ENCODE measurements around the gene PGLYRP1. TPM values are rescaled to one million over a fixed set of nuclear protein-coding genes. Genes with fewer than 3 reads are reported as not detected.

Gene PGLYRP1
- total RNA-seq: not detected in 2 replicates

DNA sequence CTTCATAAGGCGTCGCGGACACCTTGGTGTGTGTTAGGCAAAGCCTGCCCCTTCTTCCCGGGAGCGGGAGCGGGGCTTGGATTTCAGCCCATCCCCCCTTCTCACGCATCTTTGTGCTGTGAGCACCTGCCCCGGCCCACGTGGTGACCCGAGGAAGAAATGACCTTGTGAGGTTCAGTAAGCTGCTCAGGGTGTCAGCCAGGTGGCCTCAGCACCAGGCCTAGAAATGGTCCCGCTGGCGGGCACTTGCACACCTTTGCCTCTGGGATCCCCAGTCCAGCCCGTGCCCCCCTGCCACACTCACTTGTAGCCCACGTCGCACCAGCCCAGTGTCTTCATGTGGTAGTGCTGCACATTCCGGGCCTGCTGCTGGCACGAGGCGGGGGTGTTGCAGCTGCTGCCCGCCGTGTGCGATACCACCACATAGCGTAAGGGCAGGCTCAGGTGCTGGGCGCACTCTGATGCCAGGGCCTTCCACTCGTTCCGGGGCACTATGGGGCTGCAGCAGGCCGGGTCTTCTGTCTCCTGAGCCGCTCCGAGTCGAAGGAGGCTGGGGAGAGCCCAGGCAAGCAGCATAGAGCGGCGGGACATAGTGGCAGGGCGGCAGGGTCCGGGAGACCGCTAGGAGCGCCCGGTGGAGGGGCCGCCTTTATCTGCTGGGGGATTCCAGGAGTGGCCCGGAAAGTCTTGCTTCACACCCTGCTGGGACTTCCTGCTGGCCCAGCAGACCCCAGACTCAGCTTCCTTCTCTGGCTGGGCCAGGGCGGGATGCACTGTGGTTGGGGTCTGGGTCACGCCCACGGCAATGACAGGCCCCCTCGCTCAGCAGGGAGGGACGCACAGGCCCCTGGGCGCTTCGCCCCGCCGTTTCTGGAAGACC lies at the start of gene PGLYRP1:
Gene PGLYRP1 (minus strand): TSS at position 623 of the 880 bp plus-strand sequence. CDS start 32 bp downstream, at position 591.

GRCh38 chr19:46040952-46041500 lies 18.2 kb upstream of the PGLYRP1 start, which contains the start of gene IGFL4:
Gene IGFL4, minus strand, starts transcription at chr19:46041002. Its CDS starts 40 bp downstream, at chr19:46040962.

GRCh38 chr19:45994998-45995714 lies 27.7 kb downstream of the PGLYRP1 start, which contains the start of gene CCDC61:
Gene CCDC61, plus strand, starts transcription at chr19:45995467. Its CDS starts 7,552 bp downstream, at chr19:46003019.

DNA sequence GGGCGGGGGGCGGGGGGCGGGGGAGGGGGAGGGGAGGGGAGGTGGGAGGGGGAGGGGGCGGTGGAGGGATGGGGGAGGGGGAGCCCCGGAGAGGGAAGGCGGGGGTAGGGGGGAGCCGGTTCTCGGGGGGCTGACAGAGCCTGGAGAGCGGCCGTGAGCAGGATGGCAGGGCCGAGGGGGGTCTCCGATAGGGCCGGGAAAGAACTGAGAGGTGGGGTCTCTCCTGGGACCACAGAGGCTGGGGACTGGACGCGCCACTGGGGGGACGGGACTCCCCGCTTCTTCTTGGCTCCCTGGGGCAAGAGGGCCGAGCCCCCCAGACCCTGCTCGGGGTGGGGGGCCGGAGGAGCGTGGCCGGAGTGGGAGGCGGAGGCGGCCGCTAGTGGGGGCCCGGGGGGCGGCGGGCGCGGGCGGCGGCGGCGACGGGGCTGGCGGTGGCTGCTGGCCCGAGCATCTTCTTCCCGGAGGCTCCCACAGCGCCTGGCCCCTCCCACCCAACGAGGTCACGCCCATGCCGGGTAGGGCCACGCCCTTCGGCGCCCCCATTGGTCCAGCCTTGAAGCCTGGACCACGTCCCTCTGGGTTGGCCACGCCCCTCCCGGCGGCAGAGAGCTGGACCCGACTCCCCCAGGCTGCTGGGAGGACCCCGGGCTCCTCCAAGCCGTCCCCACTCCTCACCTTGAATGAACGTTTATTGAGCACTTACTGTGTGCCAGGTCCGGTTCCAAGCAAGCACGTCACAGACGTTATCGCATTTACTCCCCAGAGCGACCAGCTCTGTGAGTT lies 49.1 kb downstream of the PGLYRP1 start, which contains the start of gene NOVA2:
Gene NOVA2 (minus strand): TSS at position 313 of the 786 bp plus-strand sequence. CDS start 514 bp downstream, outside the sequence.

Other genes starting within 250 kb of the PGLYRP1 start
- 21.7 and 39.0 TPM in 2 replicates for gene DMPK, start 240.6 kb downstream of the PGLYRP1 start, total RNA-seq
- gene DMWD, start 230.2 kb downstream of the PGLYRP1 start, total RNA-seq: 42.9 and 55.0 TPM in 2 replicates
- gene RSPH6A, start 207.7 kb downstream of the PGLYRP1 start, total RNA-seq: 0.11 and 0.12 TPM in 2 replicates
- 34.7 and 37.6 TPM in 2 replicates for gene SYMPK, start 159.9 kb downstream of the PGLYRP1 start, total RNA-seq
- gene FOXA3, start 158.7 kb downstream of the PGLYRP1 start, total RNA-seq: not detected in 2 replicates
- gene IRF2BP1, start 136.9 kb downstream of the PGLYRP1 start, total RNA-seq: 29.3 and 34.6 TPM in 2 replicates
- 0.77 and 1.2 TPM in 2 replicates for gene MYPOP, start 120.4 kb downstream of the PGLYRP1 start, total RNA-seq
- gene NANOS2, start 108.3 kb downstream of the PGLYRP1 start, total RNA-seq: not detected in 2 replicates
- under 0.01 TPM in 1 of 2 replicates, not detected in the other for gene NOVA2, start 49.2 kb downstream of the PGLYRP1 start, total RNA-seq
- 10.5 and 11.6 TPM in 2 replicates for gene CCDC61, start 27.6 kb downstream of the PGLYRP1 start, total RNA-seq
- gene IGFL4, start 17.9 kb upstream of the PGLYRP1 start, total RNA-seq: under 0.01 TPM in 1 of 2 replicates, not detected in the other
- gene IGFL3, start 101.6 kb upstream of the PGLYRP1 start, total RNA-seq: not detected in 2 replicates
- gene IGFL2, start 125.2 kb upstream of the PGLYRP1 start, total RNA-seq: not detected in 2 replicates
- gene IGFL1, start 206.7 kb upstream of the PGLYRP1 start, total RNA-seq: not detected in 2 replicates